Mesothelial cell of epicardium (in vitro differentiated cells): ENCODE measurements around the gene LGR4. TPM values are rescaled to one million over a fixed set of nuclear protein-coding genes. Genes with fewer than 3 reads are reported as not detected.

Experiments used
- DNase-seq, 2 experiments: peaks; one replicate each; pipeline ENCODE4 v3.0.0; 2021; ENCODE audit warnings: low spot score in 2 of 2; ENCODE audit not compliant: unreplicated experiment in 2 of 2
- H3K27ac Mint-ChIP-seq: 2 replicates; pipeline ENCODE4 v1.8.0; 2021; ENCODE audit warnings: mixed read lengths
- H3K27me3 Mint-ChIP-seq: 2 replicates; pipeline ENCODE4 v1.8.0; 2021; ENCODE audit warnings: low read depth, mixed read lengths
- H3K36me3 Mint-ChIP-seq: 2 replicates; pipeline ENCODE4 v1.8.0; 2021; ENCODE audit warnings: mixed read lengths
- H3K4me1 Mint-ChIP-seq: 2 replicates; pipeline ENCODE4 v1.8.0; 2021; ENCODE audit warnings: mixed read lengths
- H3K4me3 Mint-ChIP-seq: 2 replicates; pipeline ENCODE4 v1.8.0; 2021; ENCODE audit warnings: mild to moderate bottlenecking, moderate library complexity, mixed read lengths
- H3K9me3 Mint-ChIP-seq: 2 replicates; pipeline ENCODE4 v1.8.0; 2021; ENCODE audit warnings: mixed read lengths
- CTCF ChIP-seq: fragments of 200-600 bp; sonication (generic); IDR thresholded peaks from one replicate; pipeline ENCODE4 v1.5.0; 2021; ENCODE audit warnings: antibody characterized with exemption; ENCODE audit not compliant: unreplicated experiment
- total RNA-seq: library from RNA; stranded (reverse); gene quantifications from 3 replicates; pipeline ENCODE4 v1.2.1, GENCODE V29; 2021

The LGR4 gene
- total RNA-seq, 1 donor from 2014 or later, result 28.2 TPM

GRCh38 chr11:27397624-27398399, 74.8 kb downstream of the LGR4 start:
- no peaks in the 10 kb centered on the region for H3K36me3 Mint-ChIP-seq
- no peak for DNase-seq
- peaks cover 46% of the 10 kb centered on the region for H3K4me1 Mint-ChIP-seq
- no peak overlapping the region for H3K4me3 Mint-ChIP-seq
- H3K27me3 Mint-ChIP-seq, result no peaks in the 10 kb centered on the region
- H3K9me3 Mint-ChIP-seq, result no peaks in the 10 kb centered on the region
- TF ChIP-seq CTCF, result no peak
- no peak overlapping the region for H3K27ac Mint-ChIP-seq

- no peak overlapping the region for H3K4me3 Mint-ChIP-seq
- H3K9me3 Mint-ChIP-seq, result no peaks in the 10 kb centered on the region
- peaks cover 58% of the 10 kb centered on the region for H3K4me1 Mint-ChIP-seq
- H3K36me3 Mint-ChIP-seq, result no peaks in the 10 kb centered on the region
- H3K27me3 Mint-ChIP-seq, result no peaks in the 10 kb centered on the region
- TF ChIP-seq CTCF, result no peak
- no peak overlapping the region for H3K27ac Mint-ChIP-seq
- DNase-seq, result no peak
These were observed 76.2 kb downstream of the LGR4 start for GRCh38 chr11:27396259-27396839.

- Mint-ChIP-seq H3K9me3 (no peaks in the 10 kb centered on the region), H3K4me3 (no peak overlapping the region)
- no peak for TF ChIP-seq CTCF
These were observed 76.9 kb downstream of the LGR4 start for GRCh38 chr11:27395556-27396258.

GRCh38 chr11:27394781-27395228, 77.8 kb downstream of the LGR4 start:
- DNase-seq, result no peak
- H3K27ac Mint-ChIP-seq, result no peak overlapping the region
- TF ChIP-seq CTCF, result no peak

More at GRCh38 chr11:27395556-27396258, 76.9 kb downstream of the LGR4 start:
- H3K36me3 Mint-ChIP-seq, result no peaks in the 10 kb centered on the region
- no peaks in the 10 kb centered on the region for H3K27me3 Mint-ChIP-seq
- H3K4me1 Mint-ChIP-seq, result peaks cover 63% of the 10 kb centered on the region
- H3K27ac Mint-ChIP-seq, result peak overlapping the region; percentile 47
- no peak for DNase-seq

GRCh38 chr11:27392278-27393114, 80.1 kb downstream of the LGR4 start:
- DNase-seq, result no peak
- no peaks in the 10 kb centered on the region for H3K27me3 Mint-ChIP-seq
- H3K9me3 Mint-ChIP-seq, result no peaks in the 10 kb centered on the region
- no peaks in the 10 kb centered on the region for H3K36me3 Mint-ChIP-seq
- peaks cover 67% of the 10 kb centered on the region for H3K4me1 Mint-ChIP-seq
- TF ChIP-seq CTCF, result no peak
- H3K27ac Mint-ChIP-seq, result peak overlapping the region; percentile 74
- no peak overlapping the region for H3K4me3 Mint-ChIP-seq

More at GRCh38 chr11:27394781-27395228, 77.8 kb downstream of the LGR4 start:
- Mint-ChIP-seq H3K36me3 (no peaks in the 10 kb centered on the region), H3K27me3 (no peaks in the 10 kb centered on the region), H3K4me3 (no peak overlapping the region), H3K9me3 (no peaks in the 10 kb centered on the region), H3K4me1 (peaks cover 66% of the 10 kb centered on the region)
